GM04504 (cell line): ENCODE data around the gene MAP3K12.
"Not testable (repeated sequence)": the region's sequence is repeated elsewhere in the genome, so short reads cannot be mapped to it uniquely, and the experiment has no call there.

Source experiments
- DNase-seq: peaks from one replicate; pipeline ENCODE4 v3.0.0-alpha.2; 2012; ENCODE audit warnings: low read depth

MAP3K12 gene

GRCh38 chr12:53468282-53468681 lies 31.0 kb downstream of the MAP3K12 start:
- DNase-seq, result no peak

GRCh38 chr12:53467880-53468279 lies 31.4 kb downstream of the MAP3K12 start:
- DNase-seq, result no peak

- DNase-seq, result no peak
These were observed 32.2 kb downstream of the MAP3K12 start for GRCh38 chr12:53467082-53467481.

- DNase-seq, result no peak
These were observed 32.6 kb downstream of the MAP3K12 start for GRCh38 chr12:53466640-53467039.

GRCh38 chr12:53465679-53466078 lies 33.6 kb downstream of the MAP3K12 start:
- no peak for DNase-seq

- no peak for DNase-seq
These were observed 34.4 kb downstream of the MAP3K12 start for GRCh38 chr12:53464685-53465418.

GRCh38 chr12:53463802-53464560 lies 35.3 kb downstream of the MAP3K12 start:
- DNase-seq, result no peak

GRCh38 chr12:53462935-53463334 lies 36.3 kb downstream of the MAP3K12 start:
- no peak for DNase-seq

GRCh38 chr12:53461591-53461990 lies 37.7 kb downstream of the MAP3K12 start:
- DNase-seq, result no peak

GRCh38 chr12:53461059-53461458 lies 38.2 kb downstream of the MAP3K12 start:
- no peak for DNase-seq

- DNase-seq, result no peak
These were observed 40.2 kb downstream of the MAP3K12 start for GRCh38 chr12:53459097-53459496.

GRCh38 chr12:53456654-53457366 lies 42.4 kb downstream of the MAP3K12 start:
- no peak for DNase-seq

- no peak for DNase-seq
These were observed 44.6 kb downstream of the MAP3K12 start for GRCh38 chr12:53454707-53455106.

GRCh38 chr12:53453953-53454640 lies 45.2 kb downstream of the MAP3K12 start:
- no peak for DNase-seq

GRCh38 chr12:53452159-53453077 lies 46.8 kb downstream of the MAP3K12 start:
- DNase-seq, result peak; percentile 69

GRCh38 chr12:53451661-53452158 lies 47.5 kb downstream of the MAP3K12 start, which contains the start of gene PCBP2:
TSS of gene PCBP2 (plus strand) at chr12:53452102. CDS start at chr12:53454801, 2,699 bp downstream.
- peak; percentile 99 for DNase-seq

- DNase-seq, result no peak
These were observed 48.3 kb downstream of the MAP3K12 start for GRCh38 chr12:53450936-53451335.

- DNase-seq, result not testable (repeated sequence)
These were observed 54.5 kb downstream of the MAP3K12 start for GRCh38 chr12:53444593-53445325.

- DNase-seq, result no peak
These were observed 55.3 kb downstream of the MAP3K12 start for GRCh38 chr12:53443955-53444354.
